Left lung (tissue), 10 donors: ENCODE measurements around the gene CACNA1I. TPM values are rescaled to one million over a fixed set of nuclear protein-coding genes. Genes with fewer than 3 reads are reported as not detected.

Experiments
- ATAC-seq: fragments of 200-7000 bp; cut with Tn5 transposase; one replicate; pipeline ENCODE4 v1.9.1; 2020; ENCODE audit warnings: moderate library complexity
- DNase-seq, 4 donors: peaks; one replicate each; pipeline ENCODE4 v3.0.0-alpha.2; 2013 to 2020
- H3K27ac ChIP-seq, 2 donors: fragments of 200-600 bp; sonication (generic) in 1 of 2; one replicate each; pipeline versions ENCODE4 v1.5.0 to v1.8.0; 2020 to 2021
- H3K27me3 ChIP-seq, 2 donors: fragments of 200-600 bp; sonication (generic) in 1 of 2; one replicate each; pipeline versions ENCODE4 v1.5.0 to v1.8.0; 2020 to 2021
- H3K36me3 ChIP-seq, 2 donors: fragments of 200-600 bp; sonication (generic) in 1 of 2; one replicate each; pipeline versions ENCODE4 v1.5.0 to v1.8.0; 2020 to 2021
- H3K4me1 ChIP-seq, 2 donors: fragments of 200-600 bp; one replicate each; pipeline ENCODE4 v1.8.0; 2021
- H3K4me3 ChIP-seq, 2 donors: fragments of 200-600 bp; sonication (generic) in 1 of 2; one replicate each; pipeline versions ENCODE4 v1.5.0 to v1.8.0; 2020 to 2021; ENCODE audit warnings: mild to moderate bottlenecking in 1 of 2
- H3K9me3 ChIP-seq, 2 donors: fragments of 200-600 bp; sonication (generic) in 1 of 2; one replicate each; pipeline versions ENCODE4 v1.5.0 to v1.8.0; 2020 to 2021
- CTCF ChIP-seq, 2 donors: fragments of 200-600 bp; sonication (generic) in 1 of 2; IDR thresholded peaks; one replicate each; pipeline versions ENCODE4 v1.5.0 to v1.8.0; 2021; ENCODE audit warnings: antibody characterized with exemption in 2 of 2
- intact Hi-C, 2 donors: fragments of 100-400 bp; cut with DNase I; formaldehyde crosslinking; loops; one replicate each; pipeline versions ENCODE4 v1.11.2 to v1.14.2; 2022
- polyA plus RNA-seq, 6 donors: library from polyadenylated mRNA; unstranded; fragments of 120-200 nt; gene quantifications; one replicate each; pipeline ENCODE4 v1.2.1, GENCODE V29; 2013; ENCODE audit not compliant: insufficient read length in 6 of 6
- total RNA-seq, 2 donors: library from RNA; stranded (reverse); fragmentation: NEBNext Ultra II Directional; extraction: Animal tissue kit (Norgen Biotek cat#: 25700); gene quantifications; one replicate each; pipeline ENCODE4 v1.2.1, GENCODE V29; 2021
- donor health status: DM: no; HTN: yes; CAD: no.
- donor health status: DM: no; HTN: no; CAD: no.

CACNA1I gene
- total and polyA plus RNA-seq, 8 donors = 0.03 to 0.35 (median 0.09) TPM

- H3K27me3 ChIP-seq = peaks cover 33 to 76% of the 10 kb centered on the region in 2 donors
- ATAC-seq = no peak
These were observed 95.9 kb downstream of the CACNA1I start for GRCh38 chr22:39666495-39666894.

GRCh38 chr22:39666926-39667325, 96.4 kb downstream of the CACNA1I start:
- DNase-seq (no peak), ATAC-seq (no peak)
- Histone ChIP-seq H3K27me3 (peaks cover 29 to 73% of the 10 kb centered on the region in 2 donors), H3K4me1 (peaks cover 3 to 8% of the 10 kb centered on the region in 2 donors), H3K4me3 (no peak overlapping the region), H3K27ac (no peak overlapping the region), H3K36me3 (no peaks in the 10 kb centered on the region), H3K9me3 (peaks cover 0 to 20% of the 10 kb centered on the region in 2 donors)
- no peak for TF ChIP-seq CTCF (IDR thresholded peaks at IDR 0.05)
- intact Hi-C loops = no loop called here

More at GRCh38 chr22:39666495-39666894, 95.9 kb downstream of the CACNA1I start:
- Histone ChIP-seq H3K27ac (no peak overlapping the region), H3K36me3 (no peaks in the 10 kb centered on the region), H3K4me1 (peaks cover 3 to 8% of the 10 kb centered on the region in 2 donors), H3K4me3 (no peak overlapping the region), H3K9me3 (peaks cover 0 to 15% of the 10 kb centered on the region in 2 donors)
- DNase-seq = no peak
- intact Hi-C loops = no loop called here
- TF ChIP-seq CTCF (IDR thresholded peaks at IDR 0.05) = no peak

GRCh38 chr22:39669432-39669831, 98.9 kb downstream of the CACNA1I start:
- TF ChIP-seq CTCF (IDR thresholded peaks at IDR 0.05) = no peak
- Histone ChIP-seq H3K36me3 (no peaks in the 10 kb centered on the region), H3K27me3 (peaks cover 4 to 56% of the 10 kb centered on the region in 2 donors), H3K9me3 (peaks cover 0 to 29% of the 10 kb centered on the region in 2 donors), H3K27ac (no peak overlapping the region), H3K4me1 (peaks cover 0 to under 1% of the 10 kb centered on the region in 2 donors), H3K4me3 (no peak overlapping the region)
- DNase-seq (no peak), ATAC-seq (no peak)
- intact Hi-C loops = no loop called here

GRCh38 chr22:39671936-39672335, 101.4 kb downstream of the CACNA1I start:
- Histone ChIP-seq H3K27ac (no peak overlapping the region), H3K36me3 (no peaks in the 10 kb centered on the region), H3K4me3 (no peak overlapping the region), H3K9me3 (peaks cover 0 to 29% of the 10 kb centered on the region in 2 donors), H3K4me1 (no peaks in the 10 kb centered on the region), H3K27me3 (peaks cover 0 to 52% of the 10 kb centered on the region in 2 donors)
- ATAC-seq (no peak), DNase-seq (no peak)
- intact Hi-C loops = no loop called here
- no peak for TF ChIP-seq CTCF (IDR thresholded peaks at IDR 0.05)

- Histone ChIP-seq H3K36me3 (no peaks in the 10 kb centered on the region), H3K9me3 (peaks cover 0 to 27% of the 10 kb centered on the region in 2 donors), H3K4me1 (no peaks in the 10 kb centered on the region), H3K27ac (no peak overlapping the region), H3K27me3 (peaks cover 0 to 62% of the 10 kb centered on the region in 2 donors), H3K4me3 (no peak overlapping the region)
- no peak for TF ChIP-seq CTCF (IDR thresholded peaks at IDR 0.05)
- no peak for DNase-seq
- ATAC-seq = no peak
- intact Hi-C loops = no loop called here
These were observed 104.0 kb downstream of the CACNA1I start for GRCh38 chr22:39674536-39674935.
